GM13976 (cell line): Measurements from ENCODE around the gene IL1F10.

Experiments used
- DNase-seq: peaks from one replicate; pipeline ENCODE4 v3.0.0; 2012; ENCODE audit warnings: low spot score
- CTCF ChIP-seq: IDR thresholded peaks from 2 replicates; pipeline ENCODE4 v1.5.1; 2012; ENCODE audit warnings: borderline replicate concordance, mild to moderate bottlenecking; ENCODE audit not compliant: insufficient read depth; ENCODE audit errors: extremely low read depth, missing control alignments, control extremely low read depth
- in situ Hi-C: fragments of 300-500 bp; cut with MboI; formaldehyde crosslinking; loops from one replicate; pipeline ENCODE4 v1.12.0; 2022; ENCODE audit warnings: low sequenced_read_pairs, mixed read lengths, inconsistent platforms; ENCODE audit not compliant: unreplicated experiment

The IL1F10 gene

GRCh38 chr2:113046465-113046864 is 21.3 kb upstream of the IL1F10 start:
- in situ Hi-C loops, result no loop called here
- TF ChIP-seq CTCF, result no peak
- DNase-seq, result no peak

GRCh38 chr2:113050921-113051895 is 16.6 kb upstream of the IL1F10 start:
- TF ChIP-seq CTCF, result no peak
- no peak for DNase-seq
- in situ Hi-C loops, result no loop called here

GRCh38 chr2:113052396-113052917 is 15.3 kb upstream of the IL1F10 start, which contains the start of gene IL36B:
TSS of gene IL36B (minus strand) at chr2:113052867.
- DNase-seq, result no peak
- in situ Hi-C loops, result no loop called here
- TF ChIP-seq CTCF, result no peak

GRCh38 chr2:113053666-113054065 is 14.1 kb upstream of the IL1F10 start:
- no peak for DNase-seq
- in situ Hi-C loops, result no loop called here
- no peak for TF ChIP-seq CTCF

GRCh38 chr2:113054066-113054465 is 13.7 kb upstream of the IL1F10 start:
- DNase-seq, result no peak
- TF ChIP-seq CTCF, result no peak
- in situ Hi-C loops, result no loop called here

- no peak for TF ChIP-seq CTCF
- no peak for DNase-seq
- in situ Hi-C loops, result no loop called here
These were observed 11.2 kb upstream of the IL1F10 start for GRCh38 chr2:113056521-113056920.

GRCh38 chr2:113057117-113057516 is 10.7 kb upstream of the IL1F10 start:
- no peak for DNase-seq
- no peak for TF ChIP-seq CTCF
- in situ Hi-C loops, result no loop called here
